SK-N-DZ (cell line): ENCODE measurements around the gene LRRK2. TPM values are rescaled to one million over a fixed set of nuclear protein-coding genes. Genes with fewer than 3 reads are reported as not detected.
"Not testable (repeated sequence)": the region's sequence is repeated elsewhere in the genome, so short reads cannot be mapped to it uniquely, and the experiment has no call there.

ENCODE experiments used
- DNase-seq: peaks from one replicate; pipeline ENCODE4 v3.0.0-alpha.2; 2015; ENCODE audit warnings: low spot score
- polyA plus RNA-seq, 2 experiments: library from polyadenylated mRNA; depleted of rRNA; stranded (reverse); fragments of >200 nt; gene quantifications; 2 replicates each; pipeline ENCODE4 v1.2.3, GENCODE V29; 2014

The LRRK2 gene
- polyA plus RNA-seq (2014; cell fraction: cytosol; rRNA removed) = 0.08 and 0.17 TPM in 2 replicates
- polyA plus RNA-seq (2014; cell fraction: nucleus; rRNA removed) = 0.14 and 2.5 TPM in 2 replicates

DNA sequence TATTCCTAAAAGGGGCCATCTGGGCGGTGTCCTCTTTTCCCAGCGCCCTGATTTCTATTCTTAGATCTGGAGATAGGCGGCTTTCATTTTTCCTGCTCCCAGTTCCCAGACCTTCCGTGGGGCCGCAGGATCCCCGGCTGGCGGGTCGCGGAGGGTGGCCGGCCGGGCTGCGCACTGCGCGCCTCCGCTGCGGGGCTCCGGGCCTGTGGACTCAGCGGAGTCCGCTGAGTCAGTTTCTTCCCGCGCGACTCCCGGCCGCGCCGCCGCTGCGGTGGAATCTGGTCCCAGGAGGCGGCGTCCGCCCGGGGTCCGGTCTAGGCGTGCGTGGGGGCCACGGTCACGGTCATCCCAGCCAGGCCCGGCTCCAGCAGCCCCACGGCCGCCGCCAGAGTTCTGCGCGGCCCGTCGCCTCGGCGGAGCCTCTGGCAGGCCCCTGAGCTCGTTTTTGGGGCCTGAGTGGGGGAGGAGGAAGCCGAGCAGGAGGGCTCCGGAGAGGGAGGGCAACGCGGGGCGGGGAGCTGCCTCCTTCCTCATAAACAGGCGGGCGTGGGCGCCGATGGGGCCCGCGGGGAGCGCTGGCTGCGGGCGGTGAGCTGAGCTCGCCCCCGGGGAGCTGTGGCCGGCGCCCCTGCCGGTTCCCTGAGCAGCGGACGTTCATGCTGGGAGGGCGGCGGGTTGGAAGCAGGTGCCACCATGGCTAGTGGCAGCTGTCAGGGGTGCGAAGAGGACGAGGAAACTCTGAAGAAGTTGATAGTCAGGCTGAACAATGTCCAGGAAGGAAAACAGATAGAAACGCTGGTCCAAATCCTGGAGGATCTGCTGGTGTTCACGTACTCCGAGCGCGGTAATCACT, at the start of gene LRRK2:
Gene LRRK2 (plus strand): TSS at position 559 of the 853 bp plus-strand sequence. CDS start 135 bp downstream, at position 694.
- DNase-seq = peak; percentile 54

DNA sequence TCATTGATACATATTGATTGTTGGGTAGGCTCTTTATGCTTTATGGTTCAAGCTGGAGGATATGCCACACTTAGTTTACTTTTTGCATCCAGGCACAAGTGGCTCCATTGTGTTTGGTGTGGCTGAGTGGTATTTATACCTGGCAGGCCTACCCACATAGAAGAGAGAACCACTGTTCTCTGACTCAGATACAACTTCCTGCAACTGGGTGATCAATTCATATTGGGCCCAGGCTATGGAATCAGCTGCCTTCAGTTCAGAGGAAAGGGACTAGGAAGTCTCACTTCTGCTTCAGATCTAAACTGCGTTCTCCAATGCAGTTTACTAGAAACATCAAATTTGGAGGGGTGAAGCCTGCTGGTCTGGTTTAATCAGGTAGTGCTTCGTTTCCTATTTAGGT, 49.8 kb upstream of the LRRK2 start:
- DNase-seq = no peak

DNA sequence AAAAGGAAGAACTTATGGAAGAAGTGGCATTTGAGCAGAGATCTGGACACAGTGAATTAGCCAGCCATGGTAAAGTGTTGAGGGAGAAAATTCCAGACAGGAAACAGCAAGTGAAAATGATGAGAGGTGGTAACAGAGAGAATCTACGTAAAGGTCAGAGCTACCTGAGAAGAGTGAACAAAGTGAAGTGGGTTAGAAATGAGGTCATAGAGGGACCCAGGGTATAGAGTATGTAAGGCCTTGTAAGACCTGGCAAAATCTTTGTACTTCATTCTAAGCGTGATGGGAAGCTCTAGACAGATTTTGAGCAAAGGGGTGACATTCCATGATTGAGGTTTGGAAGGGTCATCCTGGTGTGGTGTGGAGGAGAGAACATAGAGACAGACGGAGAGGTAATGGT, 49.3 kb upstream of the LRRK2 start:
- DNase-seq = no peak

DNA sequence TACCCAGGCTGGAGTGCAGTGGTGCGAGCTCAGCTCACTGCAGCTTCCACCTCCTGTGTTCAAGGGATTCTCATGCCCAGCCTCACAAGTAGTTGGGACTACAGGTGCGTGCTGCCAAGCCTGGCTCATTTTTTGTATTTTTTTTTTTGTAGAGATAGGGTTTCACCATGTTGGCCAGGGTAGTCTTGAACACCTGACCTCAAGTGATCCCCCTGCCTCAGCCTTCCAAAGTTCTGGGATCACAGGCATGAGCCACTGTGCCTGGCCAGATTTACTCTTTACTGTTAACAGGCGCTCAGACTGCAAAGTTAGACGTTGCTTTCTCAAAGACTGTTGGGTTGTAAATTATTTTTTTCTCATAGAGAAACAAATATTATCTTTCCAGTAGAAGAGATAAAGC, 46.1 kb upstream of the LRRK2 start:
- DNase-seq = no peak

GRCh38 chr12:40181490-40181889, 43.3 kb upstream of the LRRK2 start:
- DNase-seq = no peak

- no peak for DNase-seq
Measured at GRCh38 chr12:40183715-40184114, 41.1 kb upstream of the LRRK2 start.

DNA sequence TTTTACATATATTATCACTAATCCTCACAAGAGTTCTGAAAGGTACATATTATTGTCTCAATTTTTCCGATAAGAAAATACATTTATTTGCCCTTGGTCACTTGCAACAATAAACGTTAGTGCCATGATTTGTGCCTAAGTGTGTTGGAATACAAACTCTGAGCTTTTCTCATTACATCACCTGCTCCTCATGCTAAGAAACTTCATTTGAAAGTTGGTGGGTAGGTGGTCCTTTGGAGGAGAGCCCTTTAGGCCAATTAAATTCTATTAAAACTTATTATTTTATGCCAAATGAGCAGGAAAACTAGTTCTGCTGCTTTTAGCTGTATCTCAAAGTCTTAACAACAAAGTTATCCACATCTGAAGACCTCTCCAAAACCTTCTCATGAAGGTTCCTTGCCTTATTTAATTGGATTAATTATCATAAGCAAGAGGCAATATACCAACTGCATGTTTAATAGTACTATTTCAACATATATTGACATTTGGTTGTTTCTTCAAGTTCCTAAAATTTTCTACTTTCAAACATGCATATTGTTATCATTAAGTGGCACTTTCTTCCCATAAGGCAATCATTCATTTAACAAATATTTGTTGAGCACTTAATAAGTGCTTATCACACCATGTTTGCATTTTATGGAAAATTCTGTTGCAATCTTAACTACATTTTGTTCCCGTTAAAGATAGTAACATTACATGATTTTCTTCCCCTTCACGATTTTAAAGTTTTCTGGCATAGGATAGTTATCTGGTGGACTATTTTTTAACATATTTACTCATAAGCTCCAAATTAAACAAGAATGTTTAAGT, 40.1 kb upstream of the LRRK2 start:
- DNase-seq = no peak

GRCh38 chr12:40185303-40185693, 39.5 kb upstream of the LRRK2 start:
- no peak for DNase-seq

GRCh38 chr12:40188558-40189320, 36.1 kb upstream of the LRRK2 start:
- DNase-seq = no peak

DNA sequence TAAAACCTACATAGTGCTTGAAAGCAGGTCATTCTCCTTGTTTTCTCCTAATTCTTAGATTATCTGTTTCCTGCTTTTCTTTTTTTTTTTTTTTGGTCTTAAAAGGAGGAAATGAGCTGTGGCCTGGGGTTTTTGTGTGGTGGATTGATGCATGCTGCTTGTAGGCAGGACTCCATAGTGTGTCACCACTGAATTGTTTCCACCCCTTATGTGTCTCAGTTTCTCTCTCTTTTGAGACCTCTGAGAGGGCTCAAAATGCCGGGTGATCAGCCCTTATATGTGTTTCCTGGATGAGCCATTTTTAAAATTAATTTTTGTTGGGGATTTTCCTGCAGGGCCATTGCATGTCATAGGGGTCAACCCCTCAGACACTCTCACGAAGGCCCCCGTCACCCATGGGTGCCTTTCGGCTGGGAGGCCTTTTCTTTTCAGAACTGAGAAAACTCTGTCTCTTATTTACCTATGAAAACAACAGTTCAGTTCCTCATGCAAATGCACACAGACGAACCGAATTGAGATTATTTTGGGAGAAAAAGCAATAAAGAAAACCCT, 32.0 kb upstream of the LRRK2 start:
- DNase-seq = no peak

GRCh38 chr12:40194846-40195245, 30.0 kb upstream of the LRRK2 start:
- no peak for DNase-seq

DNA sequence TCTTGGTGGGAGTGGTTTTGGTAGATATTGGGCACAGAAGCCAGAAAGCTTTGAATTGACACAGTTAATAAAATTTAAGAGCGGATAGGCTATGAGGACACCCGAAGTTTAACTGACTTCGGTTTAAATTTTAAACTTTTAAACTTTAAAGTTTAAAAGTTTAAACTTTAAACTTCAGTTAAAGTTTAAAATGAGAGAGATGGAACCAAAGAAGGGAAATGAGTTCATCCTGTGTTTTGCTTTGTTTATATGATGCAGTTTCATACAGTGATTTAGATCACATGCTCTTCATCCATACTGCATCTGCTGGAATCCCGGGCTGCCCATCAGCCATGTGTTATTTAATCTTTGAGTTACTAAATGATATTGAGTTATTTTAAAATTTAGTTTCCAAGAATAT, 27.2 kb upstream of the LRRK2 start:
- DNase-seq = no peak

- DNase-seq = no peak
Measured at GRCh38 chr12:40198601-40199000, 26.2 kb upstream of the LRRK2 start.

- no peak for DNase-seq
Measured at GRCh38 chr12:40202095-40203059, 22.4 kb upstream of the LRRK2 start.

DNA sequence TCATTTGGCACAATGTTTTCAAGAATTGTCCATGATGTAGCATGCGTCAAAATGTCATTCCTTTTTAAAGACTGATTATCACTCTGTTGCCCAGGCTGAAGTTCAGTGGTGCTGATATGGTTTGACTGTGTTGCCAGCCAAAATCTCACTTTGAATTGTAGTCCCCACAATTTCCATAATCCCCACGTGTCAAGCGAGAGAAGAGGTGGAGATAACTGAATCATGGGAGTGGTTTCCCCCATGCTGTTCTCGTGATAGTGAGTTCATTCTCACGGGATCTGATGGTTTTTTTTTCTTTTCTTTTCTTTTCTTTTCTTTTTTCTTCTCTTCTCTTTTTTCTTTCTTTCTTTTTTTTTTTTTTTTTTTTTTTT, 21.8 kb upstream of the LRRK2 start:
- DNase-seq = no peak

DNA sequence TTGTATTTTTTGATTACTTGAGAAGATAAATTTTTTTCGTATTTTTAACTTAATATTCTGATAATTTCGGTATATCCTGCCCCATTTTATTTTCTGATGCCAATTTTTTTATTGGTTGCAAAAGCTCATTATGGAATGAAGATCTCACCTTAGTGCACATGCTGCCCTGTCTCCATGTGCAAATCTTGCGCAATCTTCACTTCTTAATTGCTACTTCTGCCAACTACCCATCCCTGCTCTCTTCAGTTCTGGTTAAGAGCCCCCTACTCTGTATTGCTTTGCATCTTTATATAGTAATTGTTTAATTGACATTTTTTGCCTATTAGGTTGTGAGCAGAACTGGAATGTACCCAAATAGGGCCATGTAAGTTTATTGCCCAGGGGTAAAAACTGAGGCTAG, 20.5 kb upstream of the LRRK2 start:
- DNase-seq = no peak

DNA sequence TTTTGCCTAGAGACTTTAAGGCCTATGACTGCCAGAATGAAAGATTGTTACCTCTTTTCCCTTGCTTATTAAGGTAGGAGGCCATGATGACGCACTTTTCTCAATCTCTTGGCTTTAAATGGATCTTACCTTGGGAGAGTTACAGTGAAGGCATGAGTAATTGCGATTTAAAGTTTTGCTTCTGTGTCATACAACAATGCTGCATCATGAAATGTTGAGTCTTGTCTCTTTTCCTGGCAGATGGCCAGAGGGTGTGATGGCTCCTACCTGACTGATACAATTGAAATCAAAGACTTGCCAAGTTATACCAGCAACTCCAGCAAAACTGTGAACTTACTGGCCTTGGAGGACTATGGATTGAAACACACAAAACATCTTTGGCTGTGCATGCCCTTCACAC, 17.2 kb upstream of the LRRK2 start:
- no peak for DNase-seq

DNA sequence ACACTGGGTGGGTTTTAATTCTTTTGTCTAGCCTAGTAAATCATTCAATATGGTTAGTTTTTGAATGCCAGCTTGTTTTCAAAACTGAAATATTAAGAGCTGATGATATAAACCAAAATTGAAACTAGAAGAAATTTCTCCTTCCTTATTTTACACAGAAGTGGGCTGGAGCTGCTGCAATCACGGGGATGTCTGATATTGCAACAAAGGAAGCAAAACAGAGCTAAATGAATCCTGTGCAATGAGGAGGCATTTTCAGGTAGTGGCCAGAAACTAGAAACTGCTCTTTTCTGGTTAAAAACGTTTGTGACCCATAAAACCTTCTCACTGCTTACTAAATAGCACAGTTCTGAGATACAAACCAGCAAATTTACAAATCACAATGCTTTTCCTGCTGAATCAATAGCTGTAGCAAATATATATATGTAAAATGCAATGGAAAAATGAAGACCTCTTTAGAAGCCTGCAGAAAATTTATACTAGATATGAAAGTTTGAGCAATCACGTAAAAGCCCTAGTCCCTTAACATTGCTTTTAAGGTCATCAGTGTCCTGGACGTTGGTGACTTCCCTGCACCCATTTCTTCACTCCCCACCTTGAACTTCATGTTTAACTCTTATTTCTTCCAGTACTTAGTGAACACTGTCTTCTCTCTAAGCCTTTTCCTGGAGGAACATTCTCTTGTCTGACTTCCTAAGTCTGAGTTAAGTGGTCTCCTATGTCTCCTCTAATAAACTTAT, 15.9 kb upstream of the LRRK2 start:
- DNase-seq = no peak

- DNase-seq = no peak
Measured at GRCh38 chr12:40209886-40210285, 14.9 kb upstream of the LRRK2 start.

- not testable (repeated sequence) for DNase-seq
Measured at GRCh38 chr12:40211186-40211585, 13.6 kb upstream of the LRRK2 start.
